ENCODE measurements around the gene OMG.

DNA sequence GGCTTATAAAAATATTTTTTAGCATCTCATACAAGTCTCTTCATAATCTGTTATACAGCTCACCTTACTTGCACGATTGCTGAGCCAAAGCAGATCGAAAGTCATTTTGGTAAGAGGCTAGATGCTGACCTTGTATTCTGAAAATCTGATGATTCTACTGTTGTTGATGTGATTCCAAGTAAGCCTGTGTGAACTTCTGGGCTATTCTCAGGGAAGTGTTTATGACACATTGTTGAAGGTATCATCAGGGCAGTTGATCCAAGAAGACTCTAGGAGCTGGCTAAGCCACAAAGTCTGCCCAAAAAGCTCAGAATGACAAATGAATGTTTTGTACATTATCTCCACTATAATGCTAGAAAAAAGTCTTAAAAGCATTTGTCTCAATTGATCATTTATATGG, 16.0 kb downstream of the OMG start:
- no peak for TF ChIP-seq EZH2 (IDR thresholded peaks at IDR 0.05; ENCODE audit: borderline replicate concordance, low read length)
- TF ChIP-seq, protein P1, sequence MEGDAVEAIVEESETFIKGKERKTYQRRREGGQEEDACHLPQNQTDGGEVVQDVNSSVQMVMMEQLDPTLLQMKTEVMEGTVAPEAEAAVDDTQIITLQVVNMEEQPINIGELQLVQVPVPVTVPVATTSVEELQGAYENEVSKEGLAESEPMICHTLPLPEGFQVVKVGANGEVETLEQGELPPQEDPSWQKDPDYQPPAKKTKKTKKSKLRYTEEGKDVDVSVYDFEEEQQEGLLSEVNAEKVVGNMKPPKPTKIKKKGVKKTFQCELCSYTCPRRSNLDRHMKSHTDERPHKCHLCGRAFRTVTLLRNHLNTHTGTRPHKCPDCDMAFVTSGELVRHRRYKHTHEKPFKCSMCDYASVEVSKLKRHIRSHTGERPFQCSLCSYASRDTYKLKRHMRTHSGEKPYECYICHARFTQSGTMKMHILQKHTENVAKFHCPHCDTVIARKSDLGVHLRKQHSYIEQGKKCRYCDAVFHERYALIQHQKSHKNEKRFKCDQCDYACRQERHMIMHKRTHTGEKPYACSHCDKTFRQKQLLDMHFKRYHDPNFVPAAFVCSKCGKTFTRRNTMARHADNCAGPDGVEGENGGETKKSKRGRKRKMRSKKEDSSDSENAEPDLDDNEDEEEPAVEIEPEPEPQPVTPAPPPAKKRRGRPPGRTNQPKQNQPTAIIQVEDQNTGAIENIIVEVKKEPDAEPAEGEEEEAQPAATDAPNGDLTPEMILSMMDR (IDR thresholded peaks at IDR 0.05; ENCODE audit: low read length), result no peak

All from OCI-LY1 (cell line).